Gastroesophageal sphincter (tissue), 4 donors: ENCODE results near the gene FSD1L. TPM values are rescaled to one million over a fixed set of nuclear protein-coding genes. Genes with fewer than 3 reads are reported as not detected.

ENCODE experiments used
- ATAC-seq: fragments of 150-250 bp; one replicate; pipeline ENCODE4 v1.9.1; 2016; ENCODE audit warnings: mild to moderate bottlenecking, moderate library complexity
- H3K27ac ChIP-seq, 4 donors: fragments of 200-600 bp; sonication (generic) in 3 of 4; 1 replicate in 3 of 4; 2 replicates in 1 of 4; pipeline ENCODE4 v1.5.1; 2016 to 2019
- H3K27me3 ChIP-seq: fragments of 200-600 bp; sonication (generic); one replicate; pipeline ENCODE4 v1.5.1; 2019
- H3K36me3 ChIP-seq, 2 donors: fragments of 200-600 bp; sonication (generic); one replicate each; pipeline ENCODE4 v1.5.1; 2019; ENCODE audit warnings: control low read depth in 1 of 2
- H3K4me1 ChIP-seq, 3 donors: fragments of 200-600 bp; sonication (generic); 1 replicate in 2 of 3; 2 replicates in 1 of 3; pipeline ENCODE4 v1.5.1; 2016 to 2019; ENCODE audit warnings: control low read depth in 2 of 3
- H3K4me3 ChIP-seq, 2 donors: fragments of 200-600 bp; sonication (generic); one replicate each; pipeline ENCODE4 v1.5.1; 2019; ENCODE audit warnings: mild to moderate bottlenecking in 1 of 2, moderate library complexity in 1 of 2
- H3K9me3 ChIP-seq, 3 donors: fragments of 200-600 bp; sonication (generic); one replicate each; pipeline ENCODE4 v1.5.1; 2017 to 2019; ENCODE audit warnings: control low read depth in 2 of 3
- EP300 ChIP-seq: sonication (generic); formaldehyde crosslinking; IDR thresholded peaks from one replicate; pipeline ENCODE4 v1.6.1; 2017; ENCODE audit warnings: antibody characterized with exemption, mild to moderate bottlenecking
- POLR2A ChIP-seq, 2 donors: fragments of 450-650 bp; IDR thresholded peaks; one replicate each; pipeline ENCODE4 v1.6.1; 2017; ENCODE audit warnings: antibody characterized with exemption in 2 of 2, mild to moderate bottlenecking in 2 of 2, moderate library complexity in 1 of 2
- POLR2AphosphoS5 ChIP-seq: sonication (generic); formaldehyde crosslinking; IDR thresholded peaks from one replicate; pipeline ENCODE4 v1.6.1; 2017; ENCODE audit warnings: antibody characterized with exemption
- WGBS, 2 donors: methylation state at CpG; one replicate each; pipeline ENCODE4 v1.1.5; 2018; ENCODE audit warnings: low coverage in 1 of 2; 5-methylcytosine and 5-hydroxymethylcytosine counted together
- total RNA-seq, 4 donors: library from RNA; depleted of rRNA; stranded (reverse); fragments of >200 nt; gene quantifications; one replicate each; pipeline ENCODE4 v1.1.0, GENCODE V29; 2016
- TF ChIP-seq, protein P1 (sequence below), 4 experiments: fragments of 200-600 bp in 2 of 4; fragments of 450-650 bp in 2 of 4; sonication (generic) in 1 of 4; IDR thresholded peaks; one replicate each; pipeline ENCODE4 v1.5.1; 2017 to 2019; ENCODE audit warnings: antibody characterized with exemption in 4 of 4, mild to moderate bottlenecking in 2 of 4, moderate library complexity in 2 of 4

Gene FSD1L
- total RNA-seq, 4 donors from 2014 or later, result 2.7 to 10.0 (median 3.4) TPM

DNA sequence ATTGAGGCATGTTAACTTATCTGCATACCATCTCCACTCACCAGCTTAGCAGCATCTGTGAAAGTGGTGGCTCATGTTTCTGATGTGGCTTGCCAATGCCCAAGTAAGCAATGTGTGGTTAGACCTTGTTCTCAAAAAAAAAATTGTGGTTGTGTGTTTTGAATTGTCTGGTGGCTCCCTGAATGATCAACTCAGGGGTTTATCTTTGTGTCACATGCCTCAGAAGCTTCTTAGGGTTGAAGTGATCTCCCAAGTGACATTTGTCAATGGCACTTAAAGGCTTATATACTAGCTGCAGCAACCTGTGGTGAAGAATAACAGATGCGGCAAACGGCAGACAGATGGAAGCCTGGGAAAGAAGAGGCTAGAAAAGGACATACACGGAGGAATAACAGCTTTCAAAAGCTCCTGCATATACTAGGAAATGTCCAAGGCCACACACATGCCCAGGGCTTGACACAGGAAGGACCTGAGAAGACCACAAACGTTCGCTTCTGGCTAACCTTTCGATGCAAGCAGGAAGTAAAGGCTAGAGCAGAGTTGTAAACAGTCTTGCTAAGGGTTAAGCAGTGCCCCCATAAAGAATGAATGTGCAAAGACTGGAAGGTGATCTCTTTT, 42.2 kb upstream of the FSD1L start:
- ATAC-seq, result no peak
- WGBS, 2 donors, result 31 to 41% methylated on average over 6 of the region's 6 CpGs
- H3K9me3 ChIP-seq, result peaks cover 0 to 12% (median 0%) of the 10 kb centered on the region in 3 donors
- H3K4me1 ChIP-seq, result no peaks in the 10 kb centered on the region
- H3K36me3 ChIP-seq, result no peaks in the 10 kb centered on the region
- H3K4me3 ChIP-seq, result no peak overlapping the region
- TF ChIP-seq EP300 (no peak), POLR2AphosphoS5 (no peak), POLR2A (IDR thresholded peaks at IDR 0.05) (no peak)
- TF ChIP-seq, protein P1, sequence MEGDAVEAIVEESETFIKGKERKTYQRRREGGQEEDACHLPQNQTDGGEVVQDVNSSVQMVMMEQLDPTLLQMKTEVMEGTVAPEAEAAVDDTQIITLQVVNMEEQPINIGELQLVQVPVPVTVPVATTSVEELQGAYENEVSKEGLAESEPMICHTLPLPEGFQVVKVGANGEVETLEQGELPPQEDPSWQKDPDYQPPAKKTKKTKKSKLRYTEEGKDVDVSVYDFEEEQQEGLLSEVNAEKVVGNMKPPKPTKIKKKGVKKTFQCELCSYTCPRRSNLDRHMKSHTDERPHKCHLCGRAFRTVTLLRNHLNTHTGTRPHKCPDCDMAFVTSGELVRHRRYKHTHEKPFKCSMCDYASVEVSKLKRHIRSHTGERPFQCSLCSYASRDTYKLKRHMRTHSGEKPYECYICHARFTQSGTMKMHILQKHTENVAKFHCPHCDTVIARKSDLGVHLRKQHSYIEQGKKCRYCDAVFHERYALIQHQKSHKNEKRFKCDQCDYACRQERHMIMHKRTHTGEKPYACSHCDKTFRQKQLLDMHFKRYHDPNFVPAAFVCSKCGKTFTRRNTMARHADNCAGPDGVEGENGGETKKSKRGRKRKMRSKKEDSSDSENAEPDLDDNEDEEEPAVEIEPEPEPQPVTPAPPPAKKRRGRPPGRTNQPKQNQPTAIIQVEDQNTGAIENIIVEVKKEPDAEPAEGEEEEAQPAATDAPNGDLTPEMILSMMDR (IDR thresholded peaks at IDR 0.05), result no peak
- peaks cover 4% of the 10 kb centered on the region for H3K27me3 ChIP-seq
- H3K27ac ChIP-seq, result no peak overlapping the region

GRCh38 chr9:105406369-105406768, 41.5 kb upstream of the FSD1L start:
- Histone ChIP-seq H3K4me1 (no peaks in the 10 kb centered on the region), H3K36me3 (no peaks in the 10 kb centered on the region), H3K27ac (no peak overlapping the region), H3K4me3 (no peak overlapping the region), H3K9me3 (peaks cover 0 to 12% (median 0%) of the 10 kb centered on the region in 3 donors), H3K27me3 (peaks cover 4% of the 10 kb centered on the region)
- no peak for ATAC-seq
- 87 to 91% methylated on average over 4 to 5 of the region's 6 CpGs for WGBS, 2 donors
- TF ChIP-seq EP300, result no peak

DNA sequence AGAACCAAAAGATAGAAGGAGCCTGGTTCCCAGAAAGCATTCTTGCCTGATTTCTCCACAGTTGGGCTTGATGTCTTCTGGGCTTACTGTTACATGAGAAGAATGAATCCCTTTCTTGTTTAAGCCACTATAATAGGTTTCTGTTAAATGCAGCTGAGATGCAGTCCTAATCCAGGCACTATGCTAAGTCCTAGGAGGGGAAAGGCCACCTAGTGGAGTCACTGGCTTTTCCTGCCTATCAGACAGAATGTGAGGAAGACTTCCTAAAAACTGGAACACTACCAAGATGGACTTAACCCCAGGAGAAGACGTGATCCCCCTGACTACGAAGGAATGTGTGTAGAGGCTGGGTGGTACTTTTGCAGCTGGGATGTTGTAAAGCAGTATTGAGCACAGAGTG, 34.3 kb upstream of the FSD1L start:
- peaks cover 0 to 15% (median 0%) of the 10 kb centered on the region in 3 donors for H3K9me3 ChIP-seq
- H3K4me3 ChIP-seq, result no peak overlapping the region
- H3K27ac ChIP-seq, result no peak overlapping the region
- peaks cover 0 to 5% (median 0%) of the 10 kb centered on the region in 3 donors for H3K4me1 ChIP-seq
- no peak for TF ChIP-seq POLR2A (IDR thresholded peaks at IDR 0.05)
- TF ChIP-seq, protein P1 (IDR thresholded peaks at IDR 0.05), result peak in 3 of 4 experiments; percentile 11 to 34 (median 11)
- TF ChIP-seq POLR2AphosphoS5, result peak; percentile 26
- H3K36me3 ChIP-seq, result no peaks in the 10 kb centered on the region
- peak; percentile 51 for ATAC-seq
- no peaks in the 10 kb centered on the region for H3K27me3 ChIP-seq
- 21 to 41% methylated on average over 2 of the region's 2 CpGs for WGBS, 2 donors

GRCh38 chr9:105414947-105415661, 32.7 kb upstream of the FSD1L start:
- 0% methylated on average over 6 of the region's 6 CpGs for WGBS, 2 donors
- no peak overlapping the region for H3K27ac ChIP-seq
- ATAC-seq, result peak; percentile 51
- TF ChIP-seq EP300, result no peak
- TF ChIP-seq, protein P1 (IDR thresholded peaks at IDR 0.05), result peak; percentile 83 to 89 (median 84)
- peaks cover 0 to 5% (median 0%) of the 10 kb centered on the region in 3 donors for H3K4me1 ChIP-seq
- no peak overlapping the region for H3K4me3 ChIP-seq
- no peaks in the 10 kb centered on the region for H3K36me3 ChIP-seq
- H3K9me3 ChIP-seq, result peaks cover 0 to 11% (median 0%) of the 10 kb centered on the region in 3 donors
- H3K27me3 ChIP-seq, result no peaks in the 10 kb centered on the region

GRCh38 chr9:105415662-105415980, 32.2 kb upstream of the FSD1L start:
- WGBS, 2 donors, result 70 to 72% methylated on average over 4 to 8 of the region's 8 CpGs
- H3K9me3 ChIP-seq, result peaks cover 0 to 11% (median 0%) of the 10 kb centered on the region in 3 donors
- H3K36me3 ChIP-seq, result no peaks in the 10 kb centered on the region
- H3K27ac ChIP-seq, result no peak overlapping the region
- peaks cover 0 to 5% (median 0%) of the 10 kb centered on the region in 3 donors for H3K4me1 ChIP-seq
- TF ChIP-seq POLR2AphosphoS5, result no peak
- TF ChIP-seq, protein P1 (IDR thresholded peaks at IDR 0.05), result no peak
- no peak for TF ChIP-seq POLR2A (IDR thresholded peaks at IDR 0.05)
- TF ChIP-seq EP300, result no peak
- no peak for ATAC-seq
- H3K4me3 ChIP-seq, result no peak overlapping the region
- no peaks in the 10 kb centered on the region for H3K27me3 ChIP-seq
